Glutamatergic neuron (in vitro differentiated cells): ENCODE data around the gene FBN2. TPM values are rescaled to one million over a fixed set of nuclear protein-coding genes. Genes with fewer than 3 reads are reported as not detected.

ENCODE experiments used
- DNase-seq: peaks from one replicate; pipeline ENCODE4 v3.0.0; 2022
- H3K27ac Mint-ChIP-seq: one replicate; pipeline ENCODE4 v1.8.0; 2020; ENCODE audit warnings: mild to moderate bottlenecking, mixed read lengths, inconsistent platforms; ENCODE audit not compliant: unreplicated experiment
- H3K27me3 Mint-ChIP-seq: one replicate; pipeline ENCODE4 v1.8.0; 2020; ENCODE audit warnings: mild to moderate bottlenecking, moderate library complexity, mixed read lengths, inconsistent platforms; ENCODE audit not compliant: unreplicated experiment
- H3K36me3 Mint-ChIP-seq: one replicate; pipeline ENCODE4 v1.8.0; 2020; ENCODE audit warnings: mild to moderate bottlenecking, mixed read lengths, inconsistent platforms; ENCODE audit not compliant: unreplicated experiment
- H3K4me1 Mint-ChIP-seq: one replicate; pipeline ENCODE4 v1.8.0; 2020; ENCODE audit warnings: mild to moderate bottlenecking, low read depth, mixed read lengths, inconsistent platforms; ENCODE audit not compliant: unreplicated experiment
- H3K4me3 Mint-ChIP-seq: one replicate; pipeline ENCODE4 v1.8.0; 2020; ENCODE audit warnings: mild to moderate bottlenecking, mixed read lengths, inconsistent platforms; ENCODE audit not compliant: unreplicated experiment
- H3K9me3 Mint-ChIP-seq: one replicate; pipeline ENCODE4 v1.8.0; 2020; ENCODE audit warnings: mild to moderate bottlenecking, moderate library complexity, mixed read lengths, inconsistent platforms; ENCODE audit not compliant: unreplicated experiment
- CTCF ChIP-seq: fragments of 200-600 bp; sonication (generic); IDR thresholded peaks from one replicate; pipeline ENCODE4 v1.5.0; 2021; ENCODE audit not compliant: partially characterized antibody, unreplicated experiment
- total RNA-seq: library from RNA; stranded (reverse); fragmentation: NEBNext Ultra II Directional; extraction: Animal tissue kit (Norgen Biotek cat#: 25700); gene quantifications from one replicate; pipeline ENCODE4 v1.2.1, GENCODE V29; 2021; ENCODE audit not compliant: unreplicated experiment

Gene FBN2
- total RNA-seq, 1 donor from 2014 or later: 0.86 TPM

- no peak for TF ChIP-seq CTCF
- no peaks in the 10 kb centered on the region for H3K4me1 Mint-ChIP-seq
- no peak overlapping the region for H3K27ac Mint-ChIP-seq
- no peak for DNase-seq
- no peaks in the 10 kb centered on the region for H3K9me3 Mint-ChIP-seq
- H3K4me3 Mint-ChIP-seq: no peak overlapping the region
- no peaks in the 10 kb centered on the region for H3K36me3 Mint-ChIP-seq
- H3K27me3 Mint-ChIP-seq: peaks cover 2% of the 10 kb centered on the region
Measured at GRCh38 chr5:128574041-128574440, 36.0 kb upstream of the FBN2 start.

- no peak overlapping the region for H3K4me3 Mint-ChIP-seq
- peaks cover 2% of the 10 kb centered on the region for H3K27me3 Mint-ChIP-seq
- H3K36me3 Mint-ChIP-seq: no peaks in the 10 kb centered on the region
- H3K4me1 Mint-ChIP-seq: no peaks in the 10 kb centered on the region
- no peak for TF ChIP-seq CTCF
- no peak overlapping the region for H3K27ac Mint-ChIP-seq
- H3K9me3 Mint-ChIP-seq: no peaks in the 10 kb centered on the region
- DNase-seq: no peak
Measured at GRCh38 chr5:128572930-128573319, 34.9 kb upstream of the FBN2 start.

GRCh38 chr5:128572051-128572929 is 34.2 kb upstream of the FBN2 start:
- Mint-ChIP-seq H3K4me3 (no peak overlapping the region), H3K27me3 (peaks cover 2% of the 10 kb centered on the region), H3K27ac (no peak overlapping the region), H3K36me3 (no peaks in the 10 kb centered on the region), H3K4me1 (no peaks in the 10 kb centered on the region), H3K9me3 (no peaks in the 10 kb centered on the region)
- DNase-seq: no peak
- no peak for TF ChIP-seq CTCF

- no peak for TF ChIP-seq CTCF
- no peaks in the 10 kb centered on the region for H3K9me3 Mint-ChIP-seq
- H3K27ac Mint-ChIP-seq: no peak overlapping the region
- H3K4me3 Mint-ChIP-seq: no peak overlapping the region
- H3K4me1 Mint-ChIP-seq: no peaks in the 10 kb centered on the region
- no peaks in the 10 kb centered on the region for H3K36me3 Mint-ChIP-seq
- no peak for DNase-seq
- H3K27me3 Mint-ChIP-seq: no peaks in the 10 kb centered on the region
Measured at GRCh38 chr5:128566178-128566577, 28.1 kb upstream of the FBN2 start.
